ENCODE measurements around the gene ELOVL3. TPM values are rescaled to one million over a fixed set of nuclear protein-coding genes. Genes with fewer than 3 reads are reported as not detected.

ELOVL3 gene
- total RNA-seq, 6 experiments from 2014 or later: not detected

DNA sequence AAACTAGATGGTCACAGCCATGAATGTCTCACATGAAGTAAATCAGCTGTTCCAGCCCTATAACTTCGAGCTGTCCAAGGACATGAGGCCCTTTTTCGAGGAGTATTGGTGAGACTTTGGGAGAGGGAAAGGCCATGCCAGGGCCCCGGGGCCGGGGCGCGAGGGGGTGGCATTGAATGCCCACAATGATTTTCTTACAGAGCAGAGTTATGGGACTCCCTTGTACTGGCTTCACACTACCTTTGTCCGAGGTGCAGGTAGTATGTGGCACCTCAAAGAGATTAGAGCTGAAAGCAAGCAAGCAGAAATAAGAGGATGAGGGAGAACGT lies 407 bp downstream of the ELOVL3 start:
- intact Hi-C loops (cut with DNase I): loop anchor here in 1 of 2 donors (5.0 kb wide), 1 partner anchor 176 kb away; no protein-coding TSS in a partner anchor

GRCh38 chr10:102227050-102227449 lies 951 bp downstream of the ELOVL3 start:
- intact Hi-C loops (cut with DNase I): loop anchor here in 1 of 2 donors (5.0 kb wide), 1 partner anchor 175 kb away; no protein-coding TSS in a partner anchor
- Histone ChIP-seq H3K27ac (no peak overlapping the region), H3K4me1 (peaks cover 0 to 21% (median 10%) of the 10 kb centered on the region in 4 donors), H3K27me3 (peaks cover 0 to 8% of the 10 kb centered on the region in 2 donors), H3K4me3 (no peak overlapping the region), H3K36me3 (no peaks in the 10 kb centered on the region), H3K9me3 (no peaks in the 10 kb centered on the region)
- 40% methylated on average over 2 of the region's 8 CpGs for WGBS (ENCODE audit: insufficient coverage, low coverage, low lambda C conversion rate, missing lambda C conversion rate)
- DNase-seq (no peak), ATAC-seq (no peak)
- TF ChIP-seq POLR2A (IDR thresholded peaks at IDR 0.05): no peak

More for the DNA sequence above, 407 bp downstream of the ELOVL3 start:
- Histone ChIP-seq H3K27me3 (peaks cover 0 to 8% of the 10 kb centered on the region in 2 donors), H3K4me1 (peaks cover 0 to 16% (median 8%) of the 10 kb centered on the region in 4 donors), H3K27ac (no peak overlapping the region), H3K4me3 (peak overlapping the region in 2 of 3 donors; percentile 14 to 39), H3K36me3 (no peaks in the 10 kb centered on the region), H3K9me3 (no peaks in the 10 kb centered on the region)
- 62% methylated on average over 8 of the region's 8 CpGs for WGBS (ENCODE audit: insufficient coverage, low coverage, low lambda C conversion rate, missing lambda C conversion rate)
- DNase-seq (no peak), ATAC-seq (no peak)
- TF ChIP-seq POLR2A (IDR thresholded peaks at IDR 0.05) (no peak), CTCF (IDR thresholded peaks at IDR 0.05) (no peak)

DNA sequence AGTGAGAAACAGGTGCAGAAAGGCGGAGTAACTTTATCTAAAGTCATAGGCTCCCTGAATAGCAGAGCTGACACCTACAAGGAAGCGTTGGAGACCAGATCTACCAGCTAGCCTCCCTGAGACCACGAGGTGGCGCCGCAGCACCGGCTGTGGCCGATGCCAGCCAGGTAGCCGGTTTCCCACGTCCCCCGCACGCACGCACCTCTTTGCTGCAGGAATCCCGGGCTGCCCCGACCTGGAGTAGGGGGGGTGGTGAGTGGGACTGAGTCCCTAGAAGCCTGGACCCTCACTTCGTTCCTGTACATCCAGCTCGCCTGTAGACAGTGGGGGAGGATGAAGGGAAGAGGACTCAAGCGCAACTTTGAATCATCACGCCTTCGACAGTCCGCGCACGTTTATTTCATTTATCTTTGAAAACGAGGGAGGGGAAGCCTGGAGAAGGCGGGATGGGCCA lies 3.7 kb downstream of the ELOVL3 start:
- peak; percentile 75 to 79 (median 78) for ATAC-seq
- WGBS (ENCODE audit: insufficient coverage, low coverage, low lambda C conversion rate, missing lambda C conversion rate): 0% methylated on average over 17 of the region's 24 CpGs
- H3K9me3 ChIP-seq: no peaks in the 10 kb centered on the region
- H3K27ac ChIP-seq: no peak overlapping the region
- peak; percentile 92 to 96 (median 95) for TF ChIP-seq CTCF (IDR thresholded peaks at IDR 0.05)
- no peak for TF ChIP-seq POLR2A (IDR thresholded peaks at IDR 0.05)
- H3K27me3 ChIP-seq: peaks cover 0 to 8% of the 10 kb centered on the region in 2 donors
- H3K36me3 ChIP-seq: no peaks in the 10 kb centered on the region
- intact Hi-C loops (cut with DNase I): loop anchor here (5.0 kb wide), 2 partner anchors 122 to 172 kb away; no protein-coding TSS in a partner anchor
- peaks cover 0 to 21% (median 10%) of the 10 kb centered on the region in 4 donors for H3K4me1 ChIP-seq
- peak; percentile 86 to 88 (median 86) for DNase-seq
- peak overlapping the region in 2 of 3 donors; percentile 44 to 45 for H3K4me3 ChIP-seq

GRCh38 chr10:102230264-102230860 lies 4.3 kb downstream of the ELOVL3 start:
- TF ChIP-seq POLR2A (IDR thresholded peaks at IDR 0.05) (no peak), CTCF (IDR thresholded peaks at IDR 0.05) (no peak)
- H3K9me3 ChIP-seq: no peaks in the 10 kb centered on the region
- H3K4me1 ChIP-seq: peaks cover 0 to 21% (median 10%) of the 10 kb centered on the region in 4 donors
- H3K36me3 ChIP-seq: no peaks in the 10 kb centered on the region
- H3K27ac ChIP-seq: no peak overlapping the region
- intact Hi-C loops (cut with DNase I): loop anchor here in 1 of 2 donors (5.0 kb wide), 1 partner anchor 122 kb away; no protein-coding TSS in a partner anchor
- ATAC-seq (peak in 3 of 4 donors; percentile 3 to 14 (median 11)), DNase-seq (peak in 2 of 3 donors; percentile 46 to 60)
- peaks cover 0 to 8% of the 10 kb centered on the region in 2 donors for H3K27me3 ChIP-seq
- WGBS (ENCODE audit: insufficient coverage, low coverage, low lambda C conversion rate, missing lambda C conversion rate): 6% methylated on average over 6 of the region's 50 CpGs
- peak overlapping the region; percentile 31 to 45 (median 44) for H3K4me3 ChIP-seq

- no peak overlapping the region for H3K27ac ChIP-seq
- TF ChIP-seq POLR2A (IDR thresholded peaks at IDR 0.05): no peak
- TF ChIP-seq CTCF (IDR thresholded peaks at IDR 0.05): peak in 3 of 4 donors; percentile 16 to 19 (median 16)
- ATAC-seq (no peak), DNase-seq (peak in 2 of 3 donors; percentile 59 to 71)
- WGBS (ENCODE audit: insufficient coverage, low coverage, low lambda C conversion rate, missing lambda C conversion rate): under 1% methylated on average over 24 of the region's 52 CpGs
- H3K9me3 ChIP-seq: no peaks in the 10 kb centered on the region
- peak overlapping the region; percentile 31 to 45 (median 44) for H3K4me3 ChIP-seq
- H3K36me3 ChIP-seq: no peaks in the 10 kb centered on the region
- peaks cover 0 to 21% (median 10%) of the 10 kb centered on the region in 4 donors for H3K4me1 ChIP-seq
- H3K27me3 ChIP-seq: peaks cover 0 to 8% of the 10 kb centered on the region in 2 donors
- intact Hi-C loops (cut with DNase I): loop anchor here in 1 of 2 donors (5.0 kb wide), 1 partner anchor 121 kb away; no protein-coding TSS in a partner anchor
These were observed 4.8 kb downstream of the ELOVL3 start for GRCh38 chr10:102230861-102231356.
